PFSK-1 (cell line): ENCODE results near the gene VEPH1.

Source experiments
- POLR2AphosphoS5 ChIP-seq: IDR thresholded peaks from 2 replicates; pipeline ENCODE4 v1.6.1; 2012; ENCODE audit warnings: low read depth, mild to moderate bottlenecking, control low read depth, low read length, moderate library complexity
- SIN3A ChIP-seq: IDR thresholded peaks from 2 replicates; pipeline ENCODE4 v1.6.1; 2012; ENCODE audit warnings: mild to moderate bottlenecking, low read length, moderate library complexity, borderline replicate concordance; ENCODE audit not compliant: insufficient read depth
- TAF1 ChIP-seq: IDR thresholded peaks from 2 replicates; pipeline ENCODE4 v1.6.1; 2012; ENCODE audit warnings: low read length, control low read depth, borderline replicate concordance; ENCODE audit not compliant: insufficient read depth
- TF ChIP-seq, protein P1 (sequence below), 2 experiments: IDR thresholded peaks; 2 replicates each; pipeline versions ENCODE4 v1.6.1 to v1.8.0; 2011 to 2012; ENCODE audit warnings: low read depth in 2 of 2, low read length in 2 of 2, control low read depth in 1 of 2, inconsistent platforms in 1 of 2, mild to moderate bottlenecking in 1 of 2, moderate library complexity in 1 of 2; ENCODE audit not compliant: insufficient read depth in 1 of 2

DNA sequence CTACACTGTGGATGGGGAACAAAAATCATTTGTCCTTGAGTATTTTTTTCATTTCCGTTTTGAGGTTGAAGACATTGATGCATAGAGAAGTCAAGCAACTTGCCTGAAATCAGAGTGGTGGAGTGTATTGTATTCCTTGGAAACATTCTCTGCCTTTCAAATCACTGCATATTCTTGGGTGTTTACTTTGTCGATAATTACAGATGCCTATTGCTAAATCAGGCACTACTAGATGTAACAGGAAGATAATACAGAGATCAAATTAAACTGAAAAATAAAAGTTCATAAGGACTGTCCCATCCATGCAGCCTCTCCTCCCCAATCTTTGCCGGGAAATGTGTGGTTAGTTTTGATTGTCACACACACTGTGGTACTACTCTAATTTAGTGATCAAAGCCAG is 37.4 kb upstream of the VEPH1 start:
- TF ChIP-seq, protein P1, sequence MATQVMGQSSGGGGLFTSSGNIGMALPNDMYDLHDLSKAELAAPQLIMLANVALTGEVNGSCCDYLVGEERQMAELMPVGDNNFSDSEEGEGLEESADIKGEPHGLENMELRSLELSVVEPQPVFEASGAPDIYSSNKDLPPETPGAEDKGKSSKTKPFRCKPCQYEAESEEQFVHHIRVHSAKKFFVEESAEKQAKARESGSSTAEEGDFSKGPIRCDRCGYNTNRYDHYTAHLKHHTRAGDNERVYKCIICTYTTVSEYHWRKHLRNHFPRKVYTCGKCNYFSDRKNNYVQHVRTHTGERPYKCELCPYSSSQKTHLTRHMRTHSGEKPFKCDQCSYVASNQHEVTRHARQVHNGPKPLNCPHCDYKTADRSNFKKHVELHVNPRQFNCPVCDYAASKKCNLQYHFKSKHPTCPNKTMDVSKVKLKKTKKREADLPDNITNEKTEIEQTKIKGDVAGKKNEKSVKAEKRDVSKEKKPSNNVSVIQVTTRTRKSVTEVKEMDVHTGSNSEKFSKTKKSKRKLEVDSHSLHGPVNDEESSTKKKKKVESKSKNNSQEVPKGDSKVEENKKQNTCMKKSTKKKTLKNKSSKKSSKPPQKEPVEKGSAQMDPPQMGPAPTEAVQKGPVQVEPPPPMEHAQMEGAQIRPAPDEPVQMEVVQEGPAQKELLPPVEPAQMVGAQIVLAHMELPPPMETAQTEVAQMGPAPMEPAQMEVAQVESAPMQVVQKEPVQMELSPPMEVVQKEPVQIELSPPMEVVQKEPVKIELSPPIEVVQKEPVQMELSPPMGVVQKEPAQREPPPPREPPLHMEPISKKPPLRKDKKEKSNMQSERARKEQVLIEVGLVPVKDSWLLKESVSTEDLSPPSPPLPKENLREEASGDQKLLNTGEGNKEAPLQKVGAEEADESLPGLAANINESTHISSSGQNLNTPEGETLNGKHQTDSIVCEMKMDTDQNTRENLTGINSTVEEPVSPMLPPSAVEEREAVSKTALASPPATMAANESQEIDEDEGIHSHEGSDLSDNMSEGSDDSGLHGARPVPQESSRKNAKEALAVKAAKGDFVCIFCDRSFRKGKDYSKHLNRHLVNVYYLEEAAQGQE (IDR thresholded peaks at IDR 0.05; ENCODE audit: insufficient read depth in 1 of 2, low read depth in 2 of 2, low read length in 2 of 2) = no peak
- TF ChIP-seq SIN3A (no peak), POLR2AphosphoS5 (no peak), TAF1 (no peak)
